Measurements from ENCODE around the gene KBTBD4. TPM values are rescaled to one million over a fixed set of nuclear protein-coding genes. Genes with fewer than 3 reads are reported as not detected.

KBTBD4 gene
- polyA plus RNA-seq, 3 donors: 2.8 to 16.9 (median 13.8) TPM

DNA sequence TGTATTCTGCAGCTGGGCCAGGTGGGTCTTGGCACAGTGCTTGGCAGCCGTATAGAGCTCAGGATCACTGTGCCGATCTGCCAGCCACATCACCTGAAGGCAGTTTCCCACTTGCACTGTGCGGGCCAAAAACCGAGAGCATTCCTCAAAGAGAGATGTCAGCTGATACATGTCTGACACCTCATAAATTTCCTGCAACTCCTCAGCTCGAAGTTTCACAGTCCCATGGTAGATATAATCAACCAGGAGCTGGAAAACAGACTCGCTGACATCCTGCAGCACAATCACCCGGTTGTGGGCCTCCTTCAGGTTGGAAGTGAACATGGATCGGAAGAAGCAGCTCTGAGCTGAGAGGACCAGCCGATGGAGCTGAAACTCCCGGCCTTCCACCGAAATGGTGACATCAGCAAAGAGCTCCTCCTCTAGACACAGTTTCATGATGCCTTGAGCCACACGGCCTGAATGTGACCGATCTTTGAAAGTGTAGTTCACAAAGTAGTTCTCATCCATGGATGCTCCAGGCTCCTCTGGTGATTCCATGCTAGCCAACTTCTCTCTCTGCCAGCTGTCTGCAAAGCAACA is 1.2 kb downstream of the KBTBD4 start:
- no peak overlapping the region for H3K4me3 Mint-ChIP-seq
- no peaks in the 10 kb centered on the region for H3K27me3 Mint-ChIP-seq (ENCODE audit: low read depth in 3 of 3)
- Histone ChIP-seq H3K27ac (ENCODE audit: low read depth in 1 of 2, low read length in 2 of 2) (peak overlapping the region in 1 of 2 donors; percentile 89), H2AFZ (ENCODE audit: insufficient read depth, low read depth, low read length, poor library complexity, severe bottlenecking) (no peak overlapping the region), H3K4me1 (ENCODE audit: control insufficient read depth in 1 of 2, insufficient read depth in 2 of 2, low read length in 2 of 2) (peaks cover 20 to 26% of the 10 kb centered on the region in 2 donors), H3K27me3 (ENCODE audit: control insufficient read depth in 2 of 2, insufficient read depth in 2 of 2, low read length in 2 of 2) (no peaks in the 10 kb centered on the region), H3K79me2 (ENCODE audit: insufficient read depth, low read length) (peaks cover 68% of the 10 kb centered on the region), H3K4me3 (replicated peaks in 1 of 3; ENCODE audit: low read depth in 2 of 3, low read length in 3 of 3) (peak overlapping the region in 1 of 3 experiments; percentile 87), H3K9ac (ENCODE audit: insufficient read depth, low read length, poor library complexity, severe bottlenecking) (no peak overlapping the region), H3K9me3 (replicated peaks in 1 of 2; ENCODE audit: control insufficient read depth in 1 of 2, insufficient read depth in 1 of 2, low read length in 2 of 2) (no peaks in the 10 kb centered on the region), H3K36me3 (replicated peaks in 1 of 2; ENCODE audit: control insufficient read depth in 1 of 2, insufficient read depth in 2 of 2, low read length in 2 of 2) (peaks cover 48 to 61% of the 10 kb centered on the region in 2 donors), H4K20me1 (ENCODE audit: insufficient read depth, low read length) (peaks cover 5% of the 10 kb centered on the region), H3K4me2 (replicated peaks; ENCODE audit: extremely low read depth, low read length, poor library complexity, severe bottlenecking) (no peak overlapping the region)
- WGBS (ENCODE audit: insufficient coverage): 89% methylated on average over 12 of the region's 13 CpGs
- intact Hi-C loops (cut with micrococcal nuclease): loop anchor here in 1 of 2 donors (5.0 to 10.0 kb wide), 2 partner anchors 150 to 187 kb away; partner anchors contain the start of genes FNBP4 and PSMC3
- no peaks in the 10 kb centered on the region for H3K9me3 Mint-ChIP-seq
- H3K36me3 Mint-ChIP-seq: peaks cover 50 to 60% of the 10 kb centered on the region in 2 donors
- no peak for DNase-seq
- TF ChIP-seq, protein P1, sequence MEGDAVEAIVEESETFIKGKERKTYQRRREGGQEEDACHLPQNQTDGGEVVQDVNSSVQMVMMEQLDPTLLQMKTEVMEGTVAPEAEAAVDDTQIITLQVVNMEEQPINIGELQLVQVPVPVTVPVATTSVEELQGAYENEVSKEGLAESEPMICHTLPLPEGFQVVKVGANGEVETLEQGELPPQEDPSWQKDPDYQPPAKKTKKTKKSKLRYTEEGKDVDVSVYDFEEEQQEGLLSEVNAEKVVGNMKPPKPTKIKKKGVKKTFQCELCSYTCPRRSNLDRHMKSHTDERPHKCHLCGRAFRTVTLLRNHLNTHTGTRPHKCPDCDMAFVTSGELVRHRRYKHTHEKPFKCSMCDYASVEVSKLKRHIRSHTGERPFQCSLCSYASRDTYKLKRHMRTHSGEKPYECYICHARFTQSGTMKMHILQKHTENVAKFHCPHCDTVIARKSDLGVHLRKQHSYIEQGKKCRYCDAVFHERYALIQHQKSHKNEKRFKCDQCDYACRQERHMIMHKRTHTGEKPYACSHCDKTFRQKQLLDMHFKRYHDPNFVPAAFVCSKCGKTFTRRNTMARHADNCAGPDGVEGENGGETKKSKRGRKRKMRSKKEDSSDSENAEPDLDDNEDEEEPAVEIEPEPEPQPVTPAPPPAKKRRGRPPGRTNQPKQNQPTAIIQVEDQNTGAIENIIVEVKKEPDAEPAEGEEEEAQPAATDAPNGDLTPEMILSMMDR (IDR thresholded peaks at IDR 0.05): no peak
- H3K4me1 Mint-ChIP-seq: peaks cover 26% of the 10 kb centered on the region
- peak overlapping the region in 5 of 7 donors; percentile 68 to 99 (median 96) for H3K27ac Mint-ChIP-seq

GRCh38 chr11:47573321-47573720 is 5.4 kb downstream of the KBTBD4 start:
- TF ChIP-seq, protein P1 (IDR thresholded peaks at IDR 0.05): no peak
- peaks cover 12% of the 10 kb centered on the region for H4K20me1 ChIP-seq (ENCODE audit: insufficient read depth, low read length)
- Mint-ChIP-seq H3K27me3 (ENCODE audit: low read depth in 3 of 3) (no peaks in the 10 kb centered on the region), H3K9me3 (no peaks in the 10 kb centered on the region), H3K4me3 (no peak overlapping the region), H3K4me1 (peaks cover 13% of the 10 kb centered on the region), H3K36me3 (peaks cover 53 to 67% of the 10 kb centered on the region in 2 donors), H3K27ac (no peak overlapping the region)
- no peaks in the 10 kb centered on the region for H3K27me3 ChIP-seq (ENCODE audit: control insufficient read depth in 2 of 2, insufficient read depth in 2 of 2, low read length in 2 of 2)
- H3K9ac ChIP-seq (ENCODE audit: insufficient read depth, low read length, poor library complexity, severe bottlenecking): no peak overlapping the region
- peaks cover 6 to 7% of the 10 kb centered on the region in 2 donors for H3K4me1 ChIP-seq (ENCODE audit: control insufficient read depth in 1 of 2, insufficient read depth in 2 of 2, low read length in 2 of 2)
- no peak overlapping the region for H3K4me3 ChIP-seq (replicated peaks in 1 of 3; ENCODE audit: low read depth in 2 of 3, low read length in 3 of 3)
- intact Hi-C loops (cut with micrococcal nuclease): loop anchor here in 1 of 2 donors (10.0 kb wide), 1 partner anchor 191 kb away; the partner anchor contains the start of gene FNBP4
- no peaks in the 10 kb centered on the region for H3K9me3 ChIP-seq (replicated peaks in 1 of 2; ENCODE audit: control insufficient read depth in 1 of 2, insufficient read depth in 1 of 2, low read length in 2 of 2)
- H3K79me2 ChIP-seq (ENCODE audit: insufficient read depth, low read length): peaks cover 78% of the 10 kb centered on the region
- H3K27ac ChIP-seq (ENCODE audit: low read depth in 1 of 2, low read length in 2 of 2): no peak overlapping the region
- H2AFZ ChIP-seq (ENCODE audit: insufficient read depth, low read depth, low read length, poor library complexity, severe bottlenecking): no peak overlapping the region
- peaks cover 49 to 69% of the 10 kb centered on the region in 2 donors for H3K36me3 ChIP-seq (replicated peaks in 1 of 2; ENCODE audit: control insufficient read depth in 1 of 2, insufficient read depth in 2 of 2, low read length in 2 of 2)
- no peak for DNase-seq
- 98% methylated on average over 11 of the region's 11 CpGs for WGBS (ENCODE audit: insufficient coverage)
- H3K4me2 ChIP-seq (replicated peaks; ENCODE audit: extremely low read depth, low read length, poor library complexity, severe bottlenecking): no peak overlapping the region
